Measurements from ENCODE around the gene IL9.

GRCh38 chr5:135937245-135937911, 41.7 kb upstream of the IL9 start:
- TF ChIP-seq POLR2A (IDR thresholded peaks at IDR 0.05; ENCODE audit: low read length) (no peak), GATA1 (IDR thresholded peaks at IDR 0.05; ENCODE audit: low read depth, low read length) (no peak)

Measured in erythroblast (primary cell).